ENCODE measurements around the gene PIEZO1. TPM values are rescaled to one million over a fixed set of nuclear protein-coding genes. Genes with fewer than 3 reads are reported as not detected.

PIEZO1 gene
- total and polyA plus RNA-seq, 10 of the 15 experiments (the other 5 are each of a cell fraction or from before 2014, with no cell fraction given), result 1.3 to 169 (median 33.4) TPM

DNA sequence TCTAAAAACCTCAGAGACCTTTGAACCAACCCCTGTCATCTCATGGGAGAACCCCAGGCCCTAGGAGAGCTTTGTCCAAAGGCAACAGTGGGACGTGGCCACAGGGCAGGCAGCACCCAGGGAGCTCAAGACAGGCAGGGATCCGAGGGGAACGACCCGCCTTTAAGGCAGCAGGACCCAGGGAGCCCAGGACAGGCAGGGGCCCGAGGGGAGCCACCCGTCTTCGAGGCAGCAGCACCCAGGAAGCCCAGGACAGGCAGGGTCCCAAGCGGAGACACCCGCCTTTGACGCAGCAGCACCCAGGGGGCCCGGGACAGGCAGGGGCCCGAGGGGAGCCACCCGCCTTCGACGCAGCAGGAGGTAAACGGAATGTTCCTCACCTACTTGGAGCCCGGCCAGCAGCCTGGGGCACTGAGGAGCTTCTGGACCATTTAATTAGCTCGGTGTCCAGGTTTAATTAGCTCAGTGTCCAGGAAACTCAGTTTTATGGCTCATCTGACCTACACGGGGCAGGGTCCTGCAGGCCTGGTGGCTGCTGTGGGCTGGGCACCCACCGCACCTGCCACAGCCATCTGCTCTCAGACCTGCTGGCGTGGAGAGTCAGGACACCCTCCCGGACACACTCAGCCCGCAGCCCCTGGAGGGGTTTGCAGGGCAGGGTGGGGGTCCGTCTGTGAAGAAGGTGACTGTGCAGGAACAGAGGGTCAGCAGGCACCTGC is 24.4 kb downstream of the PIEZO1 start (continued):
- no peak for TF ChIP-seq ATF7 (IDR thresholded peaks at IDR 0.05; ENCODE audit: low read depth)
- no peak for TF ChIP-seq EZH2 (IDR thresholded peaks at IDR 0.05; ENCODE audit: borderline replicate concordance, control insufficient read depth, low read depth, low read length)
- TF ChIP-seq SIX5 (IDR thresholded peaks at IDR 0.05; ENCODE audit: low read depth, low read length, severe bottlenecking), result no peak
- TF ChIP-seq, protein P1, sequence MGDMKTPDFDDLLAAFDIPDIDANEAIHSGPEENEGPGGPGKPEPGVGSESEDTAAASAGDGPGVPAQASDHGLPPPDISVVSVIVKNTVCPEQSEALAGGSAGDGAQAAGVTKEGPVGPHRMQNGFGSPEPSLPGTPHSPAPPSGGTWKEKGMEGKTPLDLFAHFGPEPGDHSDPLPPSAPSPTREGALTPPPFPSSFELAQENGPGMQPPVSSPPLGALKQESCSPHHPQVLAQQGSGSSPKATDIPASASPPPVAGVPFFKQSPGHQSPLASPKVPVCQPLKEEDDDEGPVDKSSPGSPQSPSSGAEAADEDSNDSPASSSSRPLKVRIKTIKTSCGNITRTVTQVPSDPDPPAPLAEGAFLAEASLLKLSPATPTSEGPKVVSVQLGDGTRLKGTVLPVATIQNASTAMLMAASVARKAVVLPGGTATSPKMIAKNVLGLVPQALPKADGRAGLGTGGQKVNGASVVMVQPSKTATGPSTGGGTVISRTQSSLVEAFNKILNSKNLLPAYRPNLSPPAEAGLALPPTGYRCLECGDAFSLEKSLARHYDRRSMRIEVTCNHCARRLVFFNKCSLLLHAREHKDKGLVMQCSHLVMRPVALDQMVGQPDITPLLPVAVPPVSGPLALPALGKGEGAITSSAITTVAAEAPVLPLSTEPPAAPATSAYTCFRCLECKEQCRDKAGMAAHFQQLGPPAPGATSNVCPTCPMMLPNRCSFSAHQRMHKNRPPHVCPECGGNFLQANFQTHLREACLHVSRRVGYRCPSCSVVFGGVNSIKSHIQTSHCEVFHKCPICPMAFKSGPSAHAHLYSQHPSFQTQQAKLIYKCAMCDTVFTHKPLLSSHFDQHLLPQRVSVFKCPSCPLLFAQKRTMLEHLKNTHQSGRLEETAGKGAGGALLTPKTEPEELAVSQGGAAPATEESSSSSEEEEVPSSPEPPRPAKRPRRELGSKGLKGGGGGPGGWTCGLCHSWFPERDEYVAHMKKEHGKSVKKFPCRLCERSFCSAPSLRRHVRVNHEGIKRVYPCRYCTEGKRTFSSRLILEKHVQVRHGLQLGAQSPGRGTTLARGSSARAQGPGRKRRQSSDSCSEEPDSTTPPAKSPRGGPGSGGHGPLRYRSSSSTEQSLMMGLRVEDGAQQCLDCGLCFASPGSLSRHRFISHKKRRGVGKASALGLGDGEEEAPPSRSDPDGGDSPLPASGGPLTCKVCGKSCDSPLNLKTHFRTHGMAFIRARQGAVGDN (IDR thresholded peaks at IDR 0.05), result no peak
- TF ChIP-seq, protein P2, sequence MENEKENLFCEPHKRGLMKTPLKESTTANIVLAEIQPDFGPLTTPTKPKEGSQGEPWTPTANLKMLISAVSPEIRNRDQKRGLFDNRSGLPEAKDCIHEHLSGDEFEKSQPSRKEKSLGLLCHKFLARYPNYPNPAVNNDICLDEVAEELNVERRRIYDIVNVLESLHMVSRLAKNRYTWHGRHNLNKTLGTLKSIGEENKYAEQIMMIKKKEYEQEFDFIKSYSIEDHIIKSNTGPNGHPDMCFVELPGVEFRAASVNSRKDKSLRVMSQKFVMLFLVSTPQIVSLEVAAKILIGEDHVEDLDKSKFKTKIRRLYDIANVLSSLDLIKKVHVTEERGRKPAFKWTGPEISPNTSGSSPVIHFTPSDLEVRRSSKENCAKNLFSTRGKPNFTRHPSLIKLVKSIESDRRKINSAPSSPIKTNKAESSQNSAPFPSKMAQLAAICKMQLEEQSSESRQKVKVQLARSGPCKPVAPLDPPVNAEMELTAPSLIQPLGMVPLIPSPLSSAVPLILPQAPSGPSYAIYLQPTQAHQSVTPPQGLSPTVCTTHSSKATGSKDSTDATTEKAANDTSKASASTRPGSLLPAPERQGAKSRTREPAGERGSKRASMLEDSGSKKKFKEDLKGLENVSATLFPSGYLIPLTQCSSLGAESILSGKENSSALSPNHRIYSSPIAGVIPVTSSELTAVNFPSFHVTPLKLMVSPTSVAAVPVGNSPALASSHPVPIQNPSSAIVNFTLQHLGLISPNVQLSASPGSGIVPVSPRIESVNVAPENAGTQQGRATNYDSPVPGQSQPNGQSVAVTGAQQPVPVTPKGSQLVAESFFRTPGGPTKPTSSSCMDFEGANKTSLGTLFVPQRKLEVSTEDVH (IDR thresholded peaks at IDR 0.05; ENCODE audit: low read depth, partially characterized antibody), result no peak
- TF ChIP-seq, protein P3, sequence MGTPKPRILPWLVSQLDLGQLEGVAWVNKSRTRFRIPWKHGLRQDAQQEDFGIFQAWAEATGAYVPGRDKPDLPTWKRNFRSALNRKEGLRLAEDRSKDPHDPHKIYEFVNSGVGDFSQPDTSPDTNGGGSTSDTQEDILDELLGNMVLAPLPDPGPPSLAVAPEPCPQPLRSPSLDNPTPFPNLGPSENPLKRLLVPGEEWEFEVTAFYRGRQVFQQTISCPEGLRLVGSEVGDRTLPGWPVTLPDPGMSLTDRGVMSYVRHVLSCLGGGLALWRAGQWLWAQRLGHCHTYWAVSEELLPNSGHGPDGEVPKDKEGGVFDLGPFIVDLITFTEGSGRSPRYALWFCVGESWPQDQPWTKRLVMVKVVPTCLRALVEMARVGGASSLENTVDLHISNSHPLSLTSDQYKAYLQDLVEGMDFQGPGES (IDR thresholded peaks at IDR 0.05), result no peak
- TF ChIP-seq, protein P4, sequence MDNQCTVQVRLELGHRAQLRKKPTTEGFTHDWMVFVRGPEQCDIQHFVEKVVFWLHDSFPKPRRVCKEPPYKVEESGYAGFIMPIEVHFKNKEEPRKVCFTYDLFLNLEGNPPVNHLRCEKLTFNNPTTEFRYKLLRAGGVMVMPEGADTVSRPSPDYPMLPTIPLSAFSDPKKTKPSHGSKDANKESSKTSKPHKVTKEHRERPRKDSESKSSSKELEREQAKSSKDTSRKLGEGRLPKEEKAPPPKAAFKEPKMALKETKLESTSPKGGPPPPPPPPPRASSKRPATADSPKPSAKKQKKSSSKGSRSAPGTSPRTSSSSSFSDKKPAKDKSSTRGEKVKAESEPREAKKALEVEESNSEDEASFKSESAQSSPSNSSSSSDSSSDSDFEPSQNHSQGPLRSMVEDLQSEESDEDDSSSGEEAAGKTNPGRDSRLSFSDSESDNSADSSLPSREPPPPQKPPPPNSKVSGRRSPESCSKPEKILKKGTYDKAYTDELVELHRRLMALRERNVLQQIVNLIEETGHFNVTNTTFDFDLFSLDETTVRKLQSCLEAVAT (IDR thresholded peaks at IDR 0.05), result no peak

All from GM12878 (cell line).